GM08714 (cell line): ENCODE data around the gene TNK2.
"Not testable (repeated sequence)": the region's sequence is repeated elsewhere in the genome, so short reads cannot be mapped to it uniquely, and the experiment has no call there.

ENCODE experiments used
- H3K4me3 ChIP-seq: fragments of 200-500 bp; sonication (Bioruptor generic); 2 replicates; pipeline ENCODE4 v1.5.1; 2014; ENCODE audit warnings: mild to moderate bottlenecking, low read length, inconsistent platforms
- ZNF274 ChIP-seq: IDR thresholded peaks from 2 replicates; pipeline ENCODE4 v1.6.1; 2012; ENCODE audit warnings: mild to moderate bottlenecking, low read depth, low read length

TNK2 gene

GRCh38 chr3:195866686-195867511 is 41.5 kb downstream of the TNK2 start:
- no peak for TF ChIP-seq ZNF274
- no peak overlapping the region for H3K4me3 ChIP-seq

- TF ChIP-seq ZNF274, result no peak
- no peak overlapping the region for H3K4me3 ChIP-seq
Measured at GRCh38 chr3:195865752-195866151, 42.6 kb downstream of the TNK2 start.

GRCh38 chr3:195863121-195864061 is 45.0 kb downstream of the TNK2 start:
- no peak overlapping the region for H3K4me3 ChIP-seq

GRCh38 chr3:195862318-195862717 is 46.0 kb downstream of the TNK2 start:
- H3K4me3 ChIP-seq, result not testable (repeated sequence)

More at GRCh38 chr3:195863121-195864061, 45.0 kb downstream of the TNK2 start:
- TF ChIP-seq ZNF274, result no peak

GRCh38 chr3:195860456-195860855 is 47.9 kb downstream of the TNK2 start:
- no peak for TF ChIP-seq ZNF274

GRCh38 chr3:195859846-195860411 is 48.4 kb downstream of the TNK2 start:
- no peak for TF ChIP-seq ZNF274
- H3K4me3 ChIP-seq, result no peak overlapping the region

More at GRCh38 chr3:195860456-195860855, 47.9 kb downstream of the TNK2 start:
- no peak overlapping the region for H3K4me3 ChIP-seq

GRCh38 chr3:195859061-195859845 is 49.1 kb downstream of the TNK2 start:
- no peak overlapping the region for H3K4me3 ChIP-seq
- TF ChIP-seq ZNF274, result no peak

GRCh38 chr3:195856410-195857084 is 51.8 kb downstream of the TNK2 start:
- TF ChIP-seq ZNF274, result no peak
- H3K4me3 ChIP-seq, result no peak overlapping the region

GRCh38 chr3:195855471-195856409 is 52.6 kb downstream of the TNK2 start:
- no peak overlapping the region for H3K4me3 ChIP-seq
- no peak for TF ChIP-seq ZNF274

- TF ChIP-seq ZNF274, result no peak
- H3K4me3 ChIP-seq, result no peak overlapping the region
Measured at GRCh38 chr3:195854628-195855294, 53.6 kb downstream of the TNK2 start.

GRCh38 chr3:195853996-195854395 is 54.4 kb downstream of the TNK2 start:
- no peak for TF ChIP-seq ZNF274
- H3K4me3 ChIP-seq, result no peak overlapping the region

GRCh38 chr3:195853036-195853435 is 55.3 kb downstream of the TNK2 start:
- TF ChIP-seq ZNF274, result no peak
- no peak overlapping the region for H3K4me3 ChIP-seq
